HCT116 (cell line): ENCODE data around the gene PDE4B. TPM values are rescaled to one million over a fixed set of nuclear protein-coding genes. Genes with fewer than 3 reads are reported as not detected.
A peak's percentile ranks its signal among the peaks of the same experiment; 100 is the strongest.

Source experiments
- ATAC-seq: fragments of 200-7000 bp; cut with Tn5 transposase; 2 replicates; pipeline ENCODE4 v1.9.1; 2020; ENCODE audit warnings: mild to moderate bottlenecking, moderate library complexity
- BruUV-seq: library from RNA; stranded (reverse); fragments of 400-500 nt; replicated peaks from 2 replicates; lab custom pipeline; 2021; lab: Mats Ljungman, UMichigan
- CTCF ChIA-PET: fragments of 300-600 bp; sonication (Branson Sonifier 250); formaldehyde crosslinking; loops from one replicate; lab custom pipeline; 2021; ENCODE audit warnings: antibody characterized with exemption; lab: Charles Lee
- POLR2A ChIA-PET: fragments of 300-600, 350-600 bp; sonication (Branson Sonifier 250); formaldehyde crosslinking; loops from one replicate; lab custom pipeline; 2021; ENCODE audit warnings: antibody characterized with exemption; lab: Charles Lee
- RAD21 ChIA-PET, 2 experiments: fragments of 300-600 bp; sonication (Branson Sonifier 250); formaldehyde crosslinking; loops; one replicate each; lab custom pipeline; 2023; ENCODE audit warnings: low total read pairs in 2 of 2; ENCODE audit not compliant: uncharacterized antibody in 2 of 2, unreplicated experiment in 2 of 2, low non-redundant PET in 1 of 2; lab: Charles Lee
- DNase-seq: peaks from one replicate; pipeline ENCODE4 v3.0.0-alpha.2; 2010; ENCODE audit warnings: low read depth, low spot score
- H2AFZ ChIP-seq: fragments of 200-600 bp; shearing (Covaris generic), sonication (generic); 2 replicates; pipeline ENCODE4 v1.6.1; 2017; ENCODE audit warnings: low read depth, mixed run types, mixed read lengths, antibody characterized with exemption, low read length; ENCODE audit not compliant: poor library complexity, severe bottlenecking
- H3K27ac ChIP-seq: 2 replicates; pipeline ENCODE4 v1.5.1; 2012; ENCODE audit warnings: low read depth, low read length
- H3K27me3 ChIP-seq: fragments of 200-600 bp; sonication (generic); 2 replicates; pipeline ENCODE4 v1.6.1; 2016; ENCODE audit warnings: mixed run types, low read length, mixed read lengths; ENCODE audit not compliant: insufficient read depth
- H3K36me3 ChIP-seq, 2 experiments: fragments of 200-500 bp in 1 of 2; fragments of 200-600 bp in 1 of 2; sonication (Bioruptor generic) in 1 of 2; sonication (generic) in 1 of 2; 2 replicates each; pipeline versions ENCODE4 v1.5.1 to v1.6.1; 2014 to 2016; ENCODE audit warnings: low read length in 2 of 2, inconsistent platforms in 1 of 2, mixed read lengths in 1 of 2, mixed run types in 1 of 2; ENCODE audit not compliant: insufficient read depth in 2 of 2, control insufficient read depth in 1 of 2
- H3K4me1 ChIP-seq, 2 experiments: fragments of 200-600 bp in 1 of 2; sonication (generic) in 1 of 2; 2 replicates each; pipeline versions ENCODE4 v1.5.1 to v1.6.1; 2012 to 2017; ENCODE audit warnings: low read length in 2 of 2, inconsistent platforms in 1 of 2, mild to moderate bottlenecking in 1 of 2, mixed read lengths in 1 of 2, mixed run types in 1 of 2, moderate library complexity in 1 of 2; ENCODE audit not compliant: insufficient read depth in 2 of 2, control insufficient read depth in 1 of 2
- H3K4me2 ChIP-seq: fragments of 200-600 bp; sonication (generic); 2 replicates; pipeline ENCODE4 v1.6.1; 2017; ENCODE audit warnings: mixed run types, low read length, mixed read lengths
- H3K4me3 ChIP-seq, 2 experiments: fragments of 200-600 bp in 1 of 2; sonication (generic) in 1 of 2; replicated peaks in 1 of 2; 2 replicates each; pipeline ENCODE4 v1.5.1; 2011 to 2016; ENCODE audit warnings: low read length in 2 of 2, control low read depth in 1 of 2, low read depth in 1 of 2, mild to moderate bottlenecking in 1 of 2, mixed read lengths in 1 of 2, mixed run types in 1 of 2
- H3K79me2 ChIP-seq: fragments of 200-600 bp; sonication (generic); 2 replicates; pipeline ENCODE4 v1.6.1; 2017; ENCODE audit warnings: mild to moderate bottlenecking, mixed run types, low read length, moderate library complexity, mixed read lengths; ENCODE audit not compliant: insufficient read depth
- H3K9ac ChIP-seq: fragments of 200-600 bp; sonication (generic); 2 replicates; pipeline ENCODE4 v1.6.1; 2016; ENCODE audit warnings: low read length, mixed read lengths
- H3K9me2 ChIP-seq: fragments of 200-600 bp; sonication (generic), shearing (Covaris generic); 2 replicates; pipeline ENCODE4 v1.6.1; 2017; ENCODE audit warnings: mixed run types, mild to moderate bottlenecking, moderate library complexity; ENCODE audit not compliant: insufficient read depth
- H3K9me3 ChIP-seq, 2 experiments: fragments of 200-500 bp in 1 of 2; fragments of 200-600 bp in 1 of 2; sonication (Bioruptor generic) in 1 of 2; sonication (generic) in 1 of 2; 2 replicates each; pipeline ENCODE4 v1.6.1; 2014 to 2017; ENCODE audit warnings: low read length in 2 of 2, mixed read lengths in 2 of 2, inconsistent platforms in 1 of 2, low read depth in 1 of 2, mild to moderate bottlenecking in 1 of 2, mixed run types in 1 of 2, moderate library complexity in 1 of 2; ENCODE audit not compliant: control insufficient read depth in 1 of 2, insufficient read depth in 1 of 2
- H4K20me1 ChIP-seq: fragments of 200-600 bp; sonication (generic), shearing (Covaris generic); 2 replicates; pipeline ENCODE4 v1.6.1; 2017; ENCODE audit warnings: mixed run types, mild to moderate bottlenecking, moderate library complexity; ENCODE audit not compliant: insufficient read depth
- CBX3 ChIP-seq: IDR thresholded peaks from 2 replicates; pipeline ENCODE4 v1.6.1; 2012; ENCODE audit warnings: low read depth
- POLR2A ChIP-seq: IDR thresholded peaks from 2 replicates; pipeline ENCODE4 v1.7.0; 2011; ENCODE audit warnings: borderline replicate concordance; ENCODE audit not compliant: insufficient read depth, insufficient read length; ENCODE audit errors: extremely low read depth
- RAD21 ChIP-seq: IDR thresholded peaks from 2 replicates; pipeline ENCODE4 v1.6.1; 2012; ENCODE audit warnings: low read depth, mild to moderate bottlenecking
- SP1 ChIP-seq: IDR thresholded peaks from 2 replicates; pipeline ENCODE4 v1.6.1; 2012; ENCODE audit warnings: low read depth
- SRF ChIP-seq: IDR thresholded peaks from 2 replicates; pipeline ENCODE4 v1.6.1; 2012; ENCODE audit warnings: low read depth
- TCF7L2 ChIP-seq: IDR thresholded peaks from 2 replicates; pipeline ENCODE4 v1.7.0; 2011; ENCODE audit warnings: borderline replicate concordance, inconsistent platforms; ENCODE audit not compliant: insufficient read depth, insufficient read length; ENCODE audit errors: extremely low read depth
- intact Hi-C: fragments of 100-400 bp; cut with micrococcal nuclease; formaldehyde crosslinking; loops from 2 replicates; pipeline ENCODE4 v1.10.0; 2022
- total RNA-seq: library from RNA; stranded (reverse); gene quantifications from one replicate; pipeline ENCODE4 v1.2.1, GENCODE V29; 2021; ENCODE audit not compliant: unreplicated experiment
- TF ChIP-seq, protein P1 (sequence below): IDR thresholded peaks from 2 replicates; pipeline ENCODE4 v1.6.1; 2011; ENCODE audit warnings: mild to moderate bottlenecking, low read length, moderate library complexity; ENCODE audit not compliant: insufficient replicate concordance; ENCODE audit errors: extremely low read depth
- TF ChIP-seq, protein P2 (sequence below): IDR thresholded peaks from 2 replicates; pipeline ENCODE4 v1.6.1; 2012; ENCODE audit warnings: low read depth
- TF ChIP-seq, protein P3 (sequence below): IDR thresholded peaks from 2 replicates; pipeline ENCODE4 v1.6.1; 2012

Gene PDE4B
- total RNA-seq, 1 experiment from 2014 or later = 76.9 TPM

DNA sequence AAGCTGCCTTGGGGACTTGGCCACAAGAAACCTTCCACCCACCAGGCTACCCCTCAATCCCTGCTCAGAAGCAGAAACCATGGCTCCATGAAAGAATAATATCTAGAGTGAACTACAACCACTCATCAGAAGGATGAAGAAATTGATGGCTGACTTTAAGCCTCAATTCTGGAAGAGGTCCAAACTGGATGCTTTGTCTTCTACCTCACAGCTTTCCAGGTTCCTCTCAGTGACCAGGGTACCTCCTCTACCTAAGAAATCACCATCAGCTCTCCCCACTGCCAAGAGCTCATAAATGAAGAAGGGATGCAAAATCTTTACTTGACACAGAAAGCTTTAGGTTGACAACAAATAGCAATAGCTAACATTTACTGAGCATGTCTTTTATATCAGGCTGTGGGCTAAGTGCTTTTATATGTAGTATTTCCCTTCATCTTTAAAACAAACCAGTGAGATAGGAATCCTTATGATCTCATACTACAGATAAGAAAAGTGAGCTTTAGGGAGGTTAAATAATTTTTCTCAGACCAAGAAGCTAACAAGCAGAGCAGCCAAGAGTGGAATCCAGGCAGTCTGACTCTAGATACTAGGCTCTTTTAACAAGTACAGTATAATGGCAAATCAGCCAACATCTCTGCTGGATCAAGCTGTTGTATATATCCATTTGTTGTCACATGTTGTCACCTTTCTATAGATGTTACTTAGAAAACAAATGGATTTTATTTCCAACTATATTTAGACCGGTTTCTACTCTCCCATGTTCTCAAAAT lies 498.3 kb downstream of the PDE4B start (continued):
- TF ChIP-seq, protein P1, sequence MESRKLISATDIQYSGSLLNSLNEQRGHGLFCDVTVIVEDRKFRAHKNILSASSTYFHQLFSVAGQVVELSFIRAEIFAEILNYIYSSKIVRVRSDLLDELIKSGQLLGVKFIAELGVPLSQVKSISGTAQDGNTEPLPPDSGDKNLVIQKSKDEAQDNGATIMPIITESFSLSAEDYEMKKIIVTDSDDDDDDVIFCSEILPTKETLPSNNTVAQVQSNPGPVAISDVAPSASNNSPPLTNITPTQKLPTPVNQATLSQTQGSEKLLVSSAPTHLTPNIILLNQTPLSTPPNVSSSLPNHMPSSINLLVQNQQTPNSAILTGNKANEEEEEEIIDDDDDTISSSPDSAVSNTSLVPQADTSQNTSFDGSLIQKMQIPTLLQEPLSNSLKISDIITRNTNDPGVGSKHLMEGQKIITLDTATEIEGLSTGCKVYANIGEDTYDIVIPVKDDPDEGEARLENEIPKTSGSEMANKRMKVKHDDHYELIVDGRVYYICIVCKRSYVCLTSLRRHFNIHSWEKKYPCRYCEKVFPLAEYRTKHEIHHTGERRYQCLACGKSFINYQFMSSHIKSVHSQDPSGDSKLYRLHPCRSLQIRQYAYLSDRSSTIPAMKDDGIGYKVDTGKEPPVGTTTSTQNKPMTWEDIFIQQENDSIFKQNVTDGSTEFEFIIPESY = no peak
- TF ChIP-seq TCF7L2 (no peak), SRF (no peak), POLR2A (no peak), CBX3 (no peak), RAD21 (no peak)
- TF ChIP-seq, all 23 proteins: peak for 0

DNA sequence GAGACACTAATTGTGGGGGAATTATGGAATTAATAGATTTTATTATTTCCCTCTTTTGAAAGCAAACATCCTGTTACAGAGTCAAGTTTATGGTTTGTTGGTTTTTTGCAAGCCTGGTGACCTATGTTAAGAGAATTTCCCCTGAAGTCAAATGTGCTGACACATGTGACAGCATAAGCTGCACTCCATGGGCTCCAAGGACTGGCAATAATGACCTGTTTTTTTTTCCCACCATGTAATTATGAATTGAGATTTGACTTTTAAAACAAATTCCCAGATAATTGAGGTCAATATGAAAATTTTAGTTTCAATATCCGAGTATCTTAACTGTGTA lies 498.8 kb downstream of the PDE4B start:
- CTCF ChIA-PET = no interaction called here
- DNase-seq = no peak
- POLR2A ChIA-PET = interaction anchor here (5.4 kb wide), 1 partner anchor 41 kb away, joined by 25 read pairs; no protein-coding TSS in a partner anchor
- peak overlapping the region; percentile 3; the same call in 1 of the 2 replicates for H3K4me2 ChIP-seq
- no peaks in the 10 kb centered on the region for H3K36me3 ChIP-seq
- ATAC-seq = no peak
- no peak overlapping the region for H3K4me3 ChIP-seq
- no peaks in the 10 kb centered on the region for H4K20me1 ChIP-seq
- no peaks in the 10 kb centered on the region for H3K9me2 ChIP-seq
- no peaks in the 10 kb centered on the region for H3K79me2 ChIP-seq
- peaks cover 61 to 77% of the 10 kb centered on the region in 2 experiments for H3K4me1 ChIP-seq
- TF ChIP-seq SP1 (peak; percentile 14; the same call in 1 of the 2 replicates), SRF (no peak)
- TF ChIP-seq, protein P2, sequence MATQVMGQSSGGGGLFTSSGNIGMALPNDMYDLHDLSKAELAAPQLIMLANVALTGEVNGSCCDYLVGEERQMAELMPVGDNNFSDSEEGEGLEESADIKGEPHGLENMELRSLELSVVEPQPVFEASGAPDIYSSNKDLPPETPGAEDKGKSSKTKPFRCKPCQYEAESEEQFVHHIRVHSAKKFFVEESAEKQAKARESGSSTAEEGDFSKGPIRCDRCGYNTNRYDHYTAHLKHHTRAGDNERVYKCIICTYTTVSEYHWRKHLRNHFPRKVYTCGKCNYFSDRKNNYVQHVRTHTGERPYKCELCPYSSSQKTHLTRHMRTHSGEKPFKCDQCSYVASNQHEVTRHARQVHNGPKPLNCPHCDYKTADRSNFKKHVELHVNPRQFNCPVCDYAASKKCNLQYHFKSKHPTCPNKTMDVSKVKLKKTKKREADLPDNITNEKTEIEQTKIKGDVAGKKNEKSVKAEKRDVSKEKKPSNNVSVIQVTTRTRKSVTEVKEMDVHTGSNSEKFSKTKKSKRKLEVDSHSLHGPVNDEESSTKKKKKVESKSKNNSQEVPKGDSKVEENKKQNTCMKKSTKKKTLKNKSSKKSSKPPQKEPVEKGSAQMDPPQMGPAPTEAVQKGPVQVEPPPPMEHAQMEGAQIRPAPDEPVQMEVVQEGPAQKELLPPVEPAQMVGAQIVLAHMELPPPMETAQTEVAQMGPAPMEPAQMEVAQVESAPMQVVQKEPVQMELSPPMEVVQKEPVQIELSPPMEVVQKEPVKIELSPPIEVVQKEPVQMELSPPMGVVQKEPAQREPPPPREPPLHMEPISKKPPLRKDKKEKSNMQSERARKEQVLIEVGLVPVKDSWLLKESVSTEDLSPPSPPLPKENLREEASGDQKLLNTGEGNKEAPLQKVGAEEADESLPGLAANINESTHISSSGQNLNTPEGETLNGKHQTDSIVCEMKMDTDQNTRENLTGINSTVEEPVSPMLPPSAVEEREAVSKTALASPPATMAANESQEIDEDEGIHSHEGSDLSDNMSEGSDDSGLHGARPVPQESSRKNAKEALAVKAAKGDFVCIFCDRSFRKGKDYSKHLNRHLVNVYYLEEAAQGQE = no peak
- TF ChIP-seq, protein P3, sequence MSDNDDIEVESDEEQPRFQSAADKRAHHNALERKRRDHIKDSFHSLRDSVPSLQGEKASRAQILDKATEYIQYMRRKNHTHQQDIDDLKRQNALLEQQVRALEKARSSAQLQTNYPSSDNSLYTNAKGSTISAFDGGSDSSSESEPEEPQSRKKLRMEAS = peak; percentile 18; the same call in 1 of the 2 replicates
- intact Hi-C loops = no loop called here
- H3K9me3 ChIP-seq = no peaks in the 10 kb centered on the region
- BruUV-seq = no TSS peak
- no peaks in the 10 kb centered on the region for H3K27me3 ChIP-seq
- peak overlapping the region; percentile 99; the same call in 1 of the 2 replicates for H3K27ac ChIP-seq
- 0 out of 2 replicates have a peak overlapping the region, but pooled peaks have one; percentile 1 for H3K9ac ChIP-seq
- RAD21 ChIA-PET = no interaction called here
- peak overlapping the region; percentile 57 for H2AFZ ChIP-seq
